ENCODE data around the gene PNMA6E.

- TF ChIP-seq CTCF (IDR thresholded peaks at IDR 0.05; ENCODE audit: borderline replicate concordance, extremely low read depth, low read length, poor library complexity, severe bottlenecking) (no peak), EZH2 (IDR thresholded peaks at IDR 0.05; ENCODE audit: borderline replicate concordance, low read depth, low read length, severe bottlenecking) (no peak)
These were observed 30.7 kb downstream of the PNMA6E start for GRCh38 chrX:153370293-153371055.
